ENCODE measurements around the gene MRPL9. TPM values are rescaled to one million over a fixed set of nuclear protein-coding genes. Genes with fewer than 3 reads are reported as not detected.

MRPL9 gene
- total and polyA plus RNA-seq, 2 donors (not counting 1 experiment from before 2014, with no cell fraction given) = 65.5 to 84.6 TPM

DNA sequence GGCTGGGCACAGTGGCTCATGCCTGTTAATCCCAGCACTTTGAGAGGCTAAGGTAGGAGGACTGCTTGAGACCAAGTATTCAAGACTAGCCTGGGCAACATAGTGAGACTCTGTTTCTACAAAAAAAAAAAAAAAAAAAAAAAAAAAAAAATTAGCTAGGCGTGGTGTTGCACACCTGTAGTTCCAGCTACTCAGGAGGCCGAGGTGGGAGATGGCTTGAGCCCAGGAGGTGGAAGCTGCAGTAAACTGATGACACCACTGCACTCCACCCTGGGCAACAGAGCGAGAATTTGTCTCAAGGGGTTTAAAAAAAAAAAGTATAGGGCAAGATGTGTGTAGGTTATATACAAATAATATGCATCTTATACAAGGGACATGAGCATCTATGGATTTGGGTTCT, 24.4 kb upstream of the MRPL9 start:
- Histone ChIP-seq H3K9me3 (ENCODE audit: control extremely low read depth in 1 of 3, control insufficient read depth in 2 of 3, insufficient read depth in 1 of 3, low read length in 2 of 3) (no peaks in the 10 kb centered on the region), H3K4me1 (ENCODE audit: control insufficient read depth in 2 of 2, insufficient read depth in 2 of 2, low read length in 2 of 2) (peaks cover 9 to 10% of the 10 kb centered on the region in 2 donors), H3K27me3 (replicated peaks in 1 of 4; ENCODE audit: control extremely low read depth in 1 of 4, control insufficient read depth in 3 of 4, insufficient read depth in 4 of 4, low read length in 3 of 4) (no peaks in the 10 kb centered on the region), H2AFZ (ENCODE audit: insufficient read depth, low read depth, low read length, poor library complexity, severe bottlenecking) (no peak overlapping the region), H3K9ac (ENCODE audit: low read length) (no peak overlapping the region), H3K79me2 (ENCODE audit: control insufficient read depth, insufficient read depth, low read length) (peaks cover 3% of the 10 kb centered on the region), H3K4me2 (replicated peaks; ENCODE audit: low read depth, low read length, poor library complexity, severe bottlenecking) (no peak overlapping the region), H4K20me1 (ENCODE audit: control insufficient read depth, insufficient read depth, low read length, poor library complexity, severe bottlenecking) (no peaks in the 10 kb centered on the region), H3K27ac (ENCODE audit: low read length in 2 of 2) (no peak overlapping the region), H3K36me3 (replicated peaks in 1 of 2; ENCODE audit: control extremely low read depth in 1 of 2, control insufficient read depth in 1 of 2, extremely low read depth in 1 of 2, insufficient read depth in 2 of 2, low read length in 1 of 2) (no peaks in the 10 kb centered on the region), H3K4me3 (ENCODE audit: control extremely low read depth in 1 of 5, extremely low read depth in 1 of 5, insufficient read depth in 1 of 5, low read depth in 2 of 5, low read length in 4 of 5) (no peak overlapping the region)
- ChIA-PET POLR2A (interaction anchor here (0.6 kb wide), 1 partner anchor 168 kb away, joined by 3 read pairs; no protein-coding TSS in a partner anchor), CTCF (no interaction called here)
- no peak for DNase-seq
- TF ChIP-seq EZH2 (IDR thresholded peaks at IDR 0.05; ENCODE audit: borderline replicate concordance, insufficient read depth, low read depth, low read length, poor library complexity, severe bottlenecking) = no peak
- TF ChIP-seq, protein P1, sequence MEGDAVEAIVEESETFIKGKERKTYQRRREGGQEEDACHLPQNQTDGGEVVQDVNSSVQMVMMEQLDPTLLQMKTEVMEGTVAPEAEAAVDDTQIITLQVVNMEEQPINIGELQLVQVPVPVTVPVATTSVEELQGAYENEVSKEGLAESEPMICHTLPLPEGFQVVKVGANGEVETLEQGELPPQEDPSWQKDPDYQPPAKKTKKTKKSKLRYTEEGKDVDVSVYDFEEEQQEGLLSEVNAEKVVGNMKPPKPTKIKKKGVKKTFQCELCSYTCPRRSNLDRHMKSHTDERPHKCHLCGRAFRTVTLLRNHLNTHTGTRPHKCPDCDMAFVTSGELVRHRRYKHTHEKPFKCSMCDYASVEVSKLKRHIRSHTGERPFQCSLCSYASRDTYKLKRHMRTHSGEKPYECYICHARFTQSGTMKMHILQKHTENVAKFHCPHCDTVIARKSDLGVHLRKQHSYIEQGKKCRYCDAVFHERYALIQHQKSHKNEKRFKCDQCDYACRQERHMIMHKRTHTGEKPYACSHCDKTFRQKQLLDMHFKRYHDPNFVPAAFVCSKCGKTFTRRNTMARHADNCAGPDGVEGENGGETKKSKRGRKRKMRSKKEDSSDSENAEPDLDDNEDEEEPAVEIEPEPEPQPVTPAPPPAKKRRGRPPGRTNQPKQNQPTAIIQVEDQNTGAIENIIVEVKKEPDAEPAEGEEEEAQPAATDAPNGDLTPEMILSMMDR (IDR thresholded peaks at IDR 0.05) = no peak
- Mint-ChIP-seq H3K27me3 (no peaks in the 10 kb centered on the region), H3K4me1 (peaks cover 26% of the 10 kb centered on the region), H3K27ac (no peak overlapping the region), H3K4me3 (no peak overlapping the region), H3K9me3 (ENCODE audit: insufficient read depth) (no peaks in the 10 kb centered on the region)
- intact Hi-C loops (cut with micrococcal nuclease) = no loop called here
- no peak for ATAC-seq (ENCODE audit: low read depth)
- no CpG with 5 or more reads among the region's 3 CpGs for WGBS (ENCODE audit: insufficient coverage)

DNA sequence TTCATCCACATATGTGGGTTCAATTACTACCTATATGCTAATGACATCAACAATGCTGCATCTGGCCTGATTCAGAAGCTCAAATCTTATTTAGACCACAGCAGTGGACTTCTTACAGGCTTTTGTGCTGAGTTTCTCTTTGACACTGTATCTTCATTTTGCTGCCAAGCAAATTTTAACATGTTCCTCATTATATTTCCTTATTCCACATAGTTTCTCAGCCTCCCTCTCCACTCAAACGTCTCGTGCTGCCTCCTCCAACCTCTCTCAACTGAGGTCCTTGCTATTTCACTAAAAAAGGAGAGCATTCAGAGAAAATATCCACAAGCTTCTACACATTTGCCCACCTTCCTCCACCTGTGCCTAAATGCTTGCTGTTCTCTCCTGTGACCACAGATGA, 20.5 kb upstream of the MRPL9 start:
- intact Hi-C loops (cut with micrococcal nuclease) = no loop called here
- H3K4me1 ChIP-seq (ENCODE audit: control insufficient read depth in 2 of 2, insufficient read depth in 2 of 2, low read length in 2 of 2) = no peaks in the 10 kb centered on the region
- no peak overlapping the region for H2AFZ ChIP-seq (ENCODE audit: insufficient read depth, low read depth, low read length, poor library complexity, severe bottlenecking)
- H3K9me3 ChIP-seq (ENCODE audit: control extremely low read depth in 1 of 3, control insufficient read depth in 2 of 3, insufficient read depth in 1 of 3, low read length in 2 of 3) = no peaks in the 10 kb centered on the region
- no peak overlapping the region for H3K9ac ChIP-seq (ENCODE audit: low read length)
- ChIA-PET POLR2A (no interaction called here), CTCF (no interaction called here)
- no peaks in the 10 kb centered on the region for H4K20me1 ChIP-seq (ENCODE audit: control insufficient read depth, insufficient read depth, low read length, poor library complexity, severe bottlenecking)
- ATAC-seq (ENCODE audit: low read depth) (no peak), DNase-seq (no peak)
- H3K27ac Mint-ChIP-seq = no peak overlapping the region
- H3K27me3 Mint-ChIP-seq = no peaks in the 10 kb centered on the region
- no peak overlapping the region for H3K4me3 Mint-ChIP-seq
- H3K36me3 ChIP-seq (replicated peaks in 1 of 2; ENCODE audit: control extremely low read depth in 1 of 2, control insufficient read depth in 1 of 2, extremely low read depth in 1 of 2, insufficient read depth in 2 of 2, low read length in 1 of 2) = peaks cover 0 to 8% of the 10 kb centered on the region in 2 experiments
- H3K4me1 Mint-ChIP-seq = peaks cover 1% of the 10 kb centered on the region
- no peaks in the 10 kb centered on the region for H3K9me3 Mint-ChIP-seq (ENCODE audit: insufficient read depth)
- no peaks in the 10 kb centered on the region for H3K27me3 ChIP-seq (replicated peaks in 1 of 4; ENCODE audit: control extremely low read depth in 1 of 4, control insufficient read depth in 3 of 4, insufficient read depth in 4 of 4, low read length in 3 of 4)
- TF ChIP-seq EZH2 (IDR thresholded peaks at IDR 0.05; ENCODE audit: borderline replicate concordance, insufficient read depth, low read depth, low read length, poor library complexity, severe bottlenecking) = no peak
- TF ChIP-seq, protein P1 (IDR thresholded peaks at IDR 0.05) = no peak
- no peak overlapping the region for H3K4me2 ChIP-seq (replicated peaks; ENCODE audit: low read depth, low read length, poor library complexity, severe bottlenecking)
- H3K27ac ChIP-seq (ENCODE audit: low read length in 2 of 2) = no peak overlapping the region
- WGBS (ENCODE audit: insufficient coverage) = 78% methylated on average over 2 of the region's 2 CpGs
- no peak overlapping the region for H3K4me3 ChIP-seq (ENCODE audit: control extremely low read depth in 1 of 5, extremely low read depth in 1 of 5, insufficient read depth in 1 of 5, low read depth in 2 of 5, low read length in 4 of 5)
- no peaks in the 10 kb centered on the region for H3K79me2 ChIP-seq (ENCODE audit: control insufficient read depth, insufficient read depth, low read length)
